Measurements from ENCODE around the gene APOLD1.
"Not testable (repeated sequence)": the region's sequence is repeated elsewhere in the genome, so short reads cannot be mapped to it uniquely, and the experiment has no call there.

APOLD1 gene

DNA sequence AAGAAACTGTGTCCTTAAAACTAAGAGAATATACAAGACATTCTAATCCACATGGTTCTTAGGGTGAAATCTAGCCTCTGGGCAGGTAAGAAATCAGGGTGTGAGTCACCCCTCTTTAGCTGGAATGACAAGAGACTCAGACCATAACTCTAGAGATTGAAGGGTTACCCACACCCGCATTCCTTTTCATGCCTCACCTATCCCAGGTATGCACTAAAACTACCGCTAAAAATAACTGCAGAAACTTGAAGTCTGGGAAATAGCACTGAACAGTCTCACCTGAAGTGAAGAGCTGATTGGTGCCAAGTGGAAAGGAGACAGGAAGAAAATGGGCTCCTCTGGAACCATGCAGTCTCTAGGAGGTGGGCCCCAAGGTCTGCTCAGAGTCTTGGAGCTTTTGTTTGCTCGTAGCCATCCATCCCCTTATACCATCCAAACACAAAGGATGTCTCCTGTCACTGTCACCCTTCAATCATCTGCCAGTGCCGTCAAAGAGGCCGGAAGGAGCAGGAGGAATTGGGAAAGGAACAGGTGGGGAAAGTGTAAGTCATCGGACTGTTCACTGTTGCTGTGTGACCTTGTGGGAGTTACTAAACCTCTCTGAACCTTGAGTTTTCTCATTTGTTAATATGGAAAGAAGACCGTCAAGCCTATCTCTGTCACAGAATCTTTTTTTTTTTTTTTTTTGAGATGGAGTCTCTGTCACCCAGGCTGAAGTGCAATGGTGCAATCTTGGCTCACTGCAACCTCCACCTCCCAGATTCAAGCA lies 50.1 kb downstream of the APOLD1 start:
- no peak for TF ChIP-seq CTCF (IDR thresholded peaks at IDR 0.05; ENCODE audit: low read depth, low read length)
- H3K4me3 ChIP-seq (ENCODE audit: low read depth, low read length): no peak overlapping the region

DNA sequence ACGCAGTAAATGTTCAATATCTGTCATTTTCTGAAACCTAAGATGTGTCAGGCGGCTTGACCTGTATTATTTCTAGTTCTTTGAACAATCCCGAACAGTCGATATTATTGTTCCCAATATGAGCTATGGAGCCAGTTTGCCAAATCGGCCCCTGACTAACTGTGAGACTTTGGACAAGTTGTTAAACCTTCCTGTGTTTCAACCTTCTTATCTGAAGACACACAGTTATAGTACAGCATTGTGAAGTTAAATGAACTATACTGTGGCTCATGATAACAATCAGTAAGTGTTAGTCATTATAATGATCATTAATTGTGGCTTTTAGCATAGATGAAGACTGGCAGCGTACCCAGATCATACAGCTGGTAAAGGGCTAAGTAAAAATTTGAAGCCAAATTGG lies 51.1 kb downstream of the APOLD1 start:
- no peak overlapping the region for H3K4me3 ChIP-seq (ENCODE audit: low read depth, low read length)
- no peak for TF ChIP-seq CTCF (IDR thresholded peaks at IDR 0.05; ENCODE audit: low read depth, low read length)

DNA sequence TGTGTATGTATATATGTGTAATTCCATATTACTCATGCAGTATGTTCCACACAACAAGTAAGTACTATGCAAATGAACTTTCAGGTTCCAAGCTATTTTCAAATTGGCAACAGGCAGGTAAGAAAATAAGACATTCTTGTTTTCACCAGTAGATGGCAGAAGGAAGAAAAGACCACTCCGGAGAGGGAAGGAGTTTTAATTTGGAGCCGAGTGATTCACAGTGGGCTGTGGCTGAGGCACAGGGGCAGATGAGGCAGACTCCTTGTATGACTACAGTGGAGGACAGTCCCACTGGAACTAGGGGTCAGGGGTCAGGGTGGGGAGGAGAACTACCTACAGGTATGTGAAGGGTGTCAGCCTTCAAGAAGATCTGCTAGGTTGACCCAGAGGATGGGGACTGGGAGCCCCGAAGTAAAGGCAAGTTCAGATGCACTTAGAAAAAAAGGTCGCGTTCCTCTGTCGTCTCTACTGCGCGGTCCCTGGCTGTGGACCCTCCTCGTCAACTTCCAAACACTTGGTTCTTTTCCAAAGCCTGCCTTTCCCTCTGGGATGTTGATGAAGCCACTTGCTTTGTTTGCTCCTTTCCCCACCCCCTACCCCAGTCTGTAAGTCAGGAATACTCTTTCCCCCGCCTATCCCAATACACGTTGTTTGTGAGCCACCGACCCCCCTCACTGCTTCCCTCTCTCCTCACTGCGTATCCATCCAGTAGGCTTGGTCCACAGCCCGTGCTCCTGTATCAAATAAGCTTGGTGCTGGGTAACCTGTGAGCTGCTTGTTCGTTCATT lies 51.8 kb downstream of the APOLD1 start:
- no peak overlapping the region for H3K4me3 ChIP-seq (ENCODE audit: low read depth, low read length)
- TF ChIP-seq CTCF (IDR thresholded peaks at IDR 0.05; ENCODE audit: low read depth, low read length): peak; percentile 56

- no peak overlapping the region for H3K4me3 ChIP-seq (ENCODE audit: low read depth, low read length)
- TF ChIP-seq CTCF (IDR thresholded peaks at IDR 0.05; ENCODE audit: low read depth, low read length): no peak
Observed at GRCh38 chr12:12837813-12838153, 52.3 kb downstream of the APOLD1 start.

DNA sequence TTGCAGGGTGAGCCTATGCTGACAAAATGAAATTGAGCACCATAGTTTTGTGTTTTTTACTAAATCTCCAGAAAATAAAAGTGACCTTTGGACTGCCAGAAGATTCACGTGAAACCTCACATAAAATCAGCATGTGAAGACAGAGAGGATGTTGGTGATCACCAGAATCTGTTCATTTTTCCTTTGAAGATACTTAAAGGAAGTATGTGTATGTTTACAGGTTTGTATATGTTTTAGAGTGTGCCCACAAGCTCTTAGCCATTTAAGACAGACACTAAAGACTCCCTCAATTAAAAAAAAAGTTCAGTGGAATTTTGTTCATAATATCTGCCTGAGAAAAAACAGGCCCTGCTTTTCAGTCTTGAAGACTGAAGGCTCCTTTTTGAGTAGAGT lies 53.5 kb downstream of the APOLD1 start:
- no peak for TF ChIP-seq CTCF (IDR thresholded peaks at IDR 0.05; ENCODE audit: low read depth, low read length)
- H3K4me3 ChIP-seq (ENCODE audit: low read depth, low read length): no peak overlapping the region

DNA sequence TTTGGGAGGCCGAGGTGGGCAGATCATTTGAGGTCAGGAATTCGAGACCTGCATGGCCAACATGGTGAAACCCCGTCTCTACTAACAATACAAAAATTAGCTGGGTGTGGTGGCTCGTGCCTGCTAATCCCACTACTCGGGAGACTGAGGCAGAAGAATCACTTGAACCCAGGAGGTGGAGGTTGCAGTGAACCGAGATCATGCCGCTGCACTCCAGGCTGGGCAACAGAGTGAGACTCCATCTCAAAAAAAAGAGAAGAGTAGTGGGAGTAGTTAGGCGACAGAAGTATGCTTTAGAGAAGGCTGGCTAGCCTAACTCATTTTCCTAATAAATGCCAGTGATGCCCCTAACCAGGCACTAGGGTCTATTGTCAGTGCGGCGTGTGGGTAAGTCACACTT lies 54.0 kb downstream of the APOLD1 start:
- not testable (repeated sequence) for H3K4me3 ChIP-seq (ENCODE audit: low read depth, low read length)

DNA sequence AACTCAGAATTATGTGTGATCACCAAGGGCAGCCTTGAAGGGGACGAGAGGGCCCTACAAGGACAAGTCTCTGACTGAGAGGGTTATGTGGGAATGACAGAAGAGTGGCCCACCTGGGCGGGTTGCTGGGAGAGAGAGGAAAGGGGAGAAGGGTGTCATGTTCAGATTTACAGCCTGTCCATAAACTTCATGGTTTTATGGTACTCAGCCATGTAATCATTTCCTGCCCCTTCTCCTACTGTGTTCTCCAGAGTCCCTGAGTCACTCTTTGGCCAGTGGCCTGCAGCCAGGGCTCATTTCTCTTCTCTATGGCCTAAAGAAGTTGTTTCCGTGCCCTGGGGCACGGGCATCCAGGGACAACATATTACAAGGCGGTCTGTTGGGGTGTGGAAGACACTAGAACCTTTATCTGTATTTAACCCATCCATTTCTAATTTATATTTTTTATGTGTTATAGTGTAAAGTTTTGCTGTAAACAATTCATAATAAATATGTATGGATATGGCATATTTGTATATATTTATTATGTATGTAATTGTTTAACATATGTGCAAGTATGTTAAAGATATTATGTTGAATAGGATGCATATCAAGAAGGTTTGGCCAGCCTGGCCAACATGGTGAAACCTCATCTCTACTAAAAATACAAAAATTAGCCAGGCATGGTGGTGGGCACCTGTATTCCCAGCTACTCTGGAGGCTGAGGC lies 54.6 kb downstream of the APOLD1 start:
- no peak overlapping the region for H3K4me3 ChIP-seq (ENCODE audit: low read depth, low read length)
- no peak for TF ChIP-seq CTCF (IDR thresholded peaks at IDR 0.05; ENCODE audit: low read depth, low read length)
